A549 (cell line): Measurements from ENCODE around the gene GMDS. TPM values are rescaled to one million over a fixed set of nuclear protein-coding genes. Genes with fewer than 3 reads are reported as not detected.

Experiments used
- ATAC-seq, 2 experiments: fragments of 200-7000 bp in 1 of 2; fragments of >200 bp in 1 of 2; cut with Nextera tagmentation in 1 of 2; cut with Tn5 transposase in 1 of 2; 3 replicates each; pipeline versions ENCODE4 v1.8.0 to v1.9.1; 2018 to 2020; ENCODE audit warnings: mild to moderate bottlenecking in 1 of 2, moderate library complexity in 1 of 2
- CTCF ChIA-PET: fragments of 300-600 bp; sonication (Branson Sonifier 250); formaldehyde crosslinking; extraction: SDS; loops from one replicate; lab custom pipeline; 2021; ENCODE audit warnings: antibody characterized with exemption, inconsistent platforms; lab: Yijun Ruan, JAX
- POLR2A ChIA-PET: fragments of 350-600 bp; formaldehyde crosslinking; extraction: SDS; loops from one replicate; lab custom pipeline; 2021; ENCODE audit warnings: antibody characterized with exemption, inconsistent platforms; lab: Yijun Ruan, JAX
- DNase-seq, 2 experiments: peaks; one replicate each; pipeline versions ENCODE4 v3.0.0 to v3.0.0-alpha.2; 2011 to 2016; ENCODE audit warnings: low read depth in 1 of 2, low spot score in 1 of 2
- FAIRE-seq: peaks from 2 replicates; lab custom pipeline; 2011; peaks lifted over from hg19 to GRCh38; lab: Jason Lieb, UNC
- H3K27ac ChIP-seq, 2 experiments: fragments of >200 bp; sonication (Bioruptor Twin); formaldehyde crosslinking; 3 replicates each; pipeline ENCODE4 v1.5.1; 2016 to 2017
- H3K4me1 ChIP-seq: fragments of >200 bp; sonication (Bioruptor Twin); formaldehyde crosslinking; 3 replicates; pipeline ENCODE4 v1.6.1; 2016
- H3K4me2 ChIP-seq: fragments of >200 bp; sonication (Bioruptor Twin); formaldehyde crosslinking; 3 replicates; pipeline ENCODE4 v1.6.1; 2016
- H3K4me3 ChIP-seq: fragments of >200 bp; sonication (Bioruptor Twin); formaldehyde crosslinking; 3 replicates; pipeline ENCODE4 v1.5.1; 2016
- H3K9me3 ChIP-seq: fragments of >200 bp; sonication (Bioruptor Twin); formaldehyde crosslinking; 3 replicates; pipeline ENCODE4 v1.6.1; 2016
- ATOH8 ChIP-seq: fragments of 250-450 bp; sonication (Bioruptor Pico); IDR thresholded peaks from 2 replicates; pipeline ENCODE4 v1.5.0; 2020; ENCODE audit warnings: low read depth, mild to moderate bottlenecking, moderate library complexity
- CBX8 ChIP-seq: fragments of 200-600 bp; sonication (generic); IDR thresholded peaks from 2 replicates; pipeline ENCODE4 v1.6.1; 2016
- CEBPB ChIP-seq, 2 experiments: fragments of >200 bp in 1 of 2; sonication (Bioruptor Twin) in 1 of 2; formaldehyde crosslinking in 1 of 2; IDR thresholded peaks; 2 replicates each; pipeline ENCODE4 v1.6.1; 2012 to 2016
- CTCF ChIP-seq: fragments of >200 bp; sonication (Bioruptor Twin); formaldehyde crosslinking; IDR thresholded peaks from 3 replicates; pipeline ENCODE4 v1.5.1; 2016
- E2F6 ChIP-seq: IDR thresholded peaks from 2 replicates; pipeline ENCODE4 v1.6.1; 2012; ENCODE audit warnings: low read depth, borderline replicate concordance
- EHF ChIP-seq: fragments of 250-450 bp; sonication (Bioruptor Pico); IDR thresholded peaks from 2 replicates; pipeline ENCODE4 v1.5.0; 2020; ENCODE audit warnings: mild to moderate bottlenecking
- FOSL2 ChIP-seq, 2 experiments: fragments of 450-650 bp in 1 of 2; fragments of >200 bp in 1 of 2; sonication (Bioruptor Twin) in 1 of 2; formaldehyde crosslinking; IDR thresholded peaks; 2 replicates each; pipeline versions ENCODE4 v1.5.0 to v1.6.1; 2016 to 2020; ENCODE audit warnings: mild to moderate bottlenecking in 1 of 2, moderate library complexity in 1 of 2
- HDAC2 ChIP-seq: fragments of 200-600 bp; sonication (generic); IDR thresholded peaks from 2 replicates; pipeline ENCODE4 v1.6.1; 2016
- HMGXB4 ChIP-seq: fragments of 250-450 bp; sonication (Bioruptor Pico); IDR thresholded peaks from 2 replicates; pipeline ENCODE4 v1.5.0; 2021; ENCODE audit warnings: mild to moderate bottlenecking, moderate library complexity, borderline replicate concordance
- HOXB5 ChIP-seq: fragments of 250-450 bp; sonication (Bioruptor Pico); IDR thresholded peaks from 2 replicates; pipeline ENCODE4 v1.5.0; 2020; ENCODE audit warnings: mild to moderate bottlenecking, moderate library complexity
- JUN ChIP-seq, 2 experiments: fragments of >200 bp; sonication (Bioruptor Twin); formaldehyde crosslinking; IDR thresholded peaks; 2 replicates in 1 of 2; 3 replicates in 1 of 2; pipeline ENCODE4 v1.6.1; 2016 to 2017
- KDM1A ChIP-seq: fragments of 200-600 bp; sonication (generic); IDR thresholded peaks from 2 replicates; pipeline ENCODE4 v1.6.1; 2016; ENCODE audit warnings: low read depth, mild to moderate bottlenecking
- KDM5A ChIP-seq: fragments of 200-600 bp; sonication (generic); IDR thresholded peaks from 2 replicates; pipeline ENCODE4 v1.6.1; 2016; ENCODE audit warnings: antibody characterized with exemption, mild to moderate bottlenecking
- MAFK ChIP-seq: fragments of 450-650 bp; IDR thresholded peaks from 2 replicates; pipeline ENCODE4 v1.6.1; 2014; ENCODE audit not compliant: partially characterized antibody
- NPAS2 ChIP-seq: fragments of 250-450 bp; sonication (Bioruptor Pico); IDR thresholded peaks from 2 replicates; pipeline ENCODE4 v1.8.0; 2022; ENCODE audit warnings: mild to moderate bottlenecking, moderate library complexity, borderline replicate concordance
- NR3C1 ChIP-seq: fragments of >200 bp; sonication (Bioruptor Twin); formaldehyde crosslinking; IDR thresholded peaks from 3 replicates; pipeline ENCODE4 v1.6.1; 2017
- PBX3 ChIP-seq: IDR thresholded peaks from 2 replicates; pipeline ENCODE4 v1.6.1; 2012
- POLR2A ChIP-seq: IDR thresholded peaks from 2 replicates; pipeline ENCODE4 v1.6.1; 2012; ENCODE audit warnings: mild to moderate bottlenecking, low read length
- RNF2 ChIP-seq: fragments of 200-600 bp; sonication (generic); IDR thresholded peaks from 2 replicates; pipeline ENCODE4 v1.6.1; 2016; ENCODE audit warnings: low read depth, mild to moderate bottlenecking, antibody characterized with exemption, moderate library complexity, borderline replicate concordance
- SMC3 ChIP-seq: fragments of >200 bp; sonication (Bioruptor Twin); formaldehyde crosslinking; IDR thresholded peaks from 3 replicates; pipeline ENCODE4 v1.6.1; 2018; ENCODE audit warnings: inconsistent platforms
- TFCP2L1 ChIP-seq: fragments of 250-450 bp; sonication (Bioruptor Pico); IDR thresholded peaks from 2 replicates; pipeline ENCODE4 v1.5.0; 2021; ENCODE audit warnings: mild to moderate bottlenecking
- TP53 ChIP-seq: fragments of 250-450 bp; sonication (Bioruptor Pico); IDR thresholded peaks from 2 replicates; pipeline ENCODE4 v1.5.0; 2021; ENCODE audit warnings: mild to moderate bottlenecking, moderate library complexity
- ZFP36 ChIP-seq: fragments of 450-650 bp; IDR thresholded peaks from 2 replicates; pipeline ENCODE4 v1.6.1; 2014; ENCODE audit warnings: borderline replicate concordance; ENCODE audit not compliant: partially characterized antibody
- WGBS: methylation state at CpG from one replicate; pipeline ENCODE4 v1.1.6; 2017; ENCODE audit errors: missing lambda C conversion rate; 5-methylcytosine and 5-hydroxymethylcytosine counted together
- polyA plus RNA-seq, 4 experiments: library from polyadenylated mRNA; depleted of rRNA in 3 of 4; stranded (reverse); fragments of >200 nt; fragmentation: RNase III in 1 of 4; extraction: RNeasy Plus Mini Kit Qiagen cat#74134 plus additional on column Dnase treatment in 1 of 4; gene quantifications; 2 replicates in 3 of 4; 3 replicates in 1 of 4; pipeline ENCODE4 v1.2.3, GENCODE V29; 2011 to 2017

GMDS gene
- polyA plus RNA-seq, 2 of the 4 experiments (the other 2 are of a cell fraction): 9.9 to 12.4 TPM

- H3K9me3 ChIP-seq: no peaks in the 10 kb centered on the region
- H3K27ac ChIP-seq: no peak overlapping the region
- no peaks in the 10 kb centered on the region for H3K4me1 ChIP-seq
- H3K4me3 ChIP-seq: no peak overlapping the region
- CTCF ChIA-PET: no interaction called here
- 91% methylated on average over 7 of the region's 7 CpGs for WGBS
- H3K4me2 ChIP-seq: no peak overlapping the region
- TF ChIP-seq PBX3 (no peak), MAFK (no peak), RNF2 (no peak), TFCP2L1 (CRISPR knock-in tag) (no peak), CBX8 (no peak), JUN (IDR thresholded peaks at IDR 0.05) (no peak), KDM5A (no peak), KDM1A (no peak), SMC3 (no peak)
- ATAC-seq (no peak), DNase-seq (no peak), FAIRE-seq (no peak)
- POLR2A ChIA-PET: no interaction called here
Measured at GRCh38 chr6:2126351-2126750, 119.1 kb downstream of the GMDS start.

GRCh38 chr6:2125158-2125557 lies 120.2 kb downstream of the GMDS start:
- ChIA-PET POLR2A (no interaction called here), CTCF (interaction anchor here (0.6 to 0.7 kb wide), 2 partner anchors 330 to 709 kb away, joined by 3 to 5 read pairs; no protein-coding TSS in a partner anchor)
- no peak for TF ChIP-seq HOXB5 (CRISPR knock-in tag)
- TF ChIP-seq SMC3: no peak
- TF ChIP-seq TFCP2L1 (CRISPR knock-in tag): no peak
- TF ChIP-seq ATOH8 (CRISPR knock-in tag): no peak
- TF ChIP-seq CEBPB (IDR thresholded peaks at IDR 0.05): no peak
- no peak for TF ChIP-seq FOSL2 (IDR thresholded peaks at IDR 0.05)
- no peak for TF ChIP-seq FOSL2 (CRISPR knock-in tag; IDR thresholded peaks at IDR 0.05)
- no peak for TF ChIP-seq NPAS2
- TF ChIP-seq POLR2A: no peak
- TF ChIP-seq TP53: no peak
- TF ChIP-seq EHF (CRISPR knock-in tag): no peak
- no peak for TF ChIP-seq NR3C1
- no peak for TF ChIP-seq CTCF
- TF ChIP-seq HMGXB4 (CRISPR knock-in tag): no peak
- no peak for TF ChIP-seq HDAC2
- TF ChIP-seq ZFP36: no peak
- no peak for TF ChIP-seq E2F6
- H3K4me3 ChIP-seq: no peak overlapping the region
- FAIRE-seq (no peak), DNase-seq (no peak), ATAC-seq (no peak)
- no peaks in the 10 kb centered on the region for H3K9me3 ChIP-seq
- H3K4me2 ChIP-seq: no peak overlapping the region
- H3K4me1 ChIP-seq: no peaks in the 10 kb centered on the region
- WGBS: 56% methylated on average over 3 of the region's 3 CpGs
- no peak overlapping the region for H3K27ac ChIP-seq
